CD14-positive monocyte (primary cell): Measurements from ENCODE around the gene CD276. TPM values are rescaled to one million over a fixed set of nuclear protein-coding genes. Genes with fewer than 3 reads are reported as not detected.

Source experiments
- DNase-seq, 3 donors: peaks; one replicate each; pipeline ENCODE4 v3.0.0-alpha.2; 2011 to 2022
- H2AFZ ChIP-seq: 2 replicates; pipeline ENCODE4 v1.6.0; 2012; ENCODE audit warnings: mild to moderate bottlenecking, low read depth, low read length, inconsistent platforms; ENCODE audit not compliant: insufficient read depth, poor library complexity, severe bottlenecking
- H3K27ac ChIP-seq, 2 donors: 1 replicate in 1 of 2; 2 replicates in 1 of 2; pipeline ENCODE4 v1.5.1; 2012 to 2013; ENCODE audit warnings: low read length in 2 of 2, control low read depth in 1 of 2, inconsistent platforms in 1 of 2, low read depth in 1 of 2, mild to moderate bottlenecking in 1 of 2
- H3K27me3 ChIP-seq, 2 donors: one replicate each; pipeline versions ENCODE4 v1.6.0 to v1.6.1; 2011 to 2013; ENCODE audit warnings: low read length in 2 of 2; ENCODE audit not compliant: control insufficient read depth in 2 of 2, insufficient read depth in 2 of 2
- H3K36me3 ChIP-seq, 2 donors: replicated peaks in 1 of 2; 1 replicate in 1 of 2; 2 replicates in 1 of 2; pipeline versions ENCODE4 v1.5.1 to v1.6.1; 2012 to 2013; ENCODE audit warnings: low read length in 2 of 2, control low read depth in 1 of 2, inconsistent platforms in 1 of 2, mild to moderate bottlenecking in 1 of 2; ENCODE audit not compliant: insufficient read depth in 2 of 2, control insufficient read depth in 1 of 2
- H3K4me1 ChIP-seq, 2 donors: 1 replicate in 1 of 2; 2 replicates in 1 of 2; pipeline versions ENCODE4 v1.5.1 to v1.6.1; 2012 to 2013; ENCODE audit warnings: low read length in 2 of 2, control low read depth in 1 of 2, inconsistent platforms in 1 of 2, mild to moderate bottlenecking in 1 of 2, moderate library complexity in 1 of 2; ENCODE audit not compliant: insufficient read depth in 2 of 2, control insufficient read depth in 1 of 2
- H3K4me2 ChIP-seq: replicated peaks from 2 replicates; pipeline ENCODE3; 2012; ENCODE audit warnings: low read length, moderate library complexity, mild to moderate bottlenecking; ENCODE audit not compliant: poor library complexity, severe bottlenecking; ENCODE audit errors: extremely low read depth
- H3K4me3 ChIP-seq, 3 experiments: fragments of 200-600 bp in 1 of 3; sonication (generic) in 1 of 3; replicated peaks in 1 of 3; 1 replicate in 2 of 3; 2 replicates in 1 of 3; pipeline ENCODE4 v1.5.1; 2011 to 2013; ENCODE audit warnings: low read length in 3 of 3, mild to moderate bottlenecking in 3 of 3, control low read depth in 2 of 3, low read depth in 2 of 3, inconsistent platforms in 1 of 3, moderate library complexity in 1 of 3
- H3K79me2 ChIP-seq: 2 replicates; pipeline ENCODE4 v1.6.0; 2012; ENCODE audit warnings: mild to moderate bottlenecking, control low read depth, inconsistent platforms, low read length, moderate library complexity; ENCODE audit not compliant: insufficient read depth
- H3K9ac ChIP-seq: 2 replicates; pipeline ENCODE4 v1.6.0; 2017; ENCODE audit warnings: low read length, mild to moderate bottlenecking; ENCODE audit not compliant: insufficient read depth, poor library complexity, severe bottlenecking
- H3K9me3 ChIP-seq, 2 donors: replicated peaks in 1 of 2; 1 replicate in 1 of 2; 2 replicates in 1 of 2; pipeline versions ENCODE4 v1.5.1 to v1.6.1; 2012 to 2013; ENCODE audit warnings: low read length in 2 of 2, control low read depth in 1 of 2; ENCODE audit not compliant: control insufficient read depth in 1 of 2, insufficient read depth in 1 of 2
- H4K20me1 ChIP-seq: 2 replicates; pipeline ENCODE4 v1.6.0; 2012; ENCODE audit warnings: mild to moderate bottlenecking, low read length, control low read depth, moderate library complexity; ENCODE audit not compliant: insufficient read depth
- H3K27ac Mint-ChIP-seq, 7 donors: one replicate each; pipeline ENCODE4 v1.8.0; 2020; ENCODE audit warnings: mild to moderate bottlenecking in 7 of 7, mixed read lengths in 7 of 7, moderate library complexity in 6 of 7, inconsistent platforms in 2 of 7
- H3K27me3 Mint-ChIP-seq, 3 donors: one replicate each; pipeline ENCODE4 v1.8.0; 2021 to 2022; ENCODE audit warnings: low read depth in 3 of 3, mild to moderate bottlenecking in 3 of 3, mixed read lengths in 3 of 3, moderate library complexity in 3 of 3, inconsistent platforms in 1 of 3
- H3K36me3 Mint-ChIP-seq, 2 donors: one replicate each; pipeline ENCODE4 v1.8.0; 2020; ENCODE audit warnings: mixed read lengths in 2 of 2, inconsistent platforms in 1 of 2, mild to moderate bottlenecking in 1 of 2
- H3K4me1 Mint-ChIP-seq: one replicate; pipeline ENCODE4 v1.8.0; 2020; ENCODE audit warnings: mild to moderate bottlenecking, mixed read lengths
- H3K4me3 Mint-ChIP-seq, 2 donors: one replicate each; pipeline ENCODE4 v1.8.0; 2020; ENCODE audit warnings: mild to moderate bottlenecking in 2 of 2, mixed read lengths in 2 of 2, moderate library complexity in 1 of 2
- H3K9me3 Mint-ChIP-seq, 7 donors: one replicate each; pipeline ENCODE4 v1.8.0; 2020 to 2022; ENCODE audit warnings: mixed read lengths in 7 of 7, mild to moderate bottlenecking in 6 of 7, moderate library complexity in 6 of 7, inconsistent platforms in 2 of 7
- WGBS: methylation state at CpG from one replicate; pipeline ENCODE4 v1.1.5; 2013; ENCODE audit warnings: missing lambda C conversion rate; ENCODE audit not compliant: insufficient coverage; 5-methylcytosine and 5-hydroxymethylcytosine counted together
- intact Hi-C, 2 donors: fragments of 100-400 bp; cut with micrococcal nuclease; formaldehyde crosslinking; loops; one replicate each; pipeline versions ENCODE4 v1.15.0 to v1.15.1; 2023
- polyA plus RNA-seq, 3 donors: library from polyadenylated mRNA; depleted of rRNA in 1 of 3; unstranded in 2 of 3; stranded (reverse) in 1 of 3; fragments of 300-500 nt in 2 of 3; fragments of >200 nt in 1 of 3; fragmentation: Illumina TruSeq in 2 of 3; gene quantifications; 1 replicate in 2 of 3; 2 replicates in 1 of 3; pipeline ENCODE4 v1.2.3, GENCODE V29; 2012 to 2021
- TF ChIP-seq, protein P1 (sequence below): fragments of 200-600 bp; IDR thresholded peaks from one replicate; pipeline ENCODE4 v1.8.0; 2022; ENCODE audit warnings: antibody characterized with exemption, mild to moderate bottlenecking

The CD276 gene
- polyA plus RNA-seq, 3 donors = 0.52 to 0.72 (median 0.64) TPM

DNA sequence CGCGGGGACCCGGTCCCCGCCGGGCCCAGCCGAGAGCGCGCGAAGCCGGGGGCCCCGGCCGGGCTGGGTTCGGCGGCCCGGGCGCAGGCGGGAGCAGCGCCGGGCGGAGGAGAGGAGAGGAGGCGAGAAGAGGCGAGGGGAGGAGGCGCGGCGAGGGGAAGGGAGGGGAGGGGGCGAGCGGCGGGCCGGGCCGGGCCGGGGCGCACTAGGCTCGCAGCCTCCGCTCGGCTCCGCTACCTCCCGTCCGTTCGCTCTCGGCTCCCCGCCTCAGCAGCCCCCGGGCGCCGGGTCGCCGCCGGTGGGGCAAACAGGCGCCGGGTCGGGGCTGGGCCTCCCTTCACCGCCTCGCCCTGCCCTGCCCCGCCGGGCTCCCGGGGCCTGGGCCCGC, 68.6 kb downstream of the CD276 start:
- no peak overlapping the region for H3K4me2 ChIP-seq
- no peaks in the 10 kb centered on the region for H3K79me2 ChIP-seq
- Mint-ChIP-seq H3K36me3 (peaks cover 0 to 2% of the 10 kb centered on the region in 2 donors), H3K27me3 (peaks cover 55 to 81% (median 61%) of the 10 kb centered on the region in 3 donors), H3K27ac (no peak overlapping the region), H3K4me1 (peaks cover 2% of the 10 kb centered on the region), H3K4me3 (no peak overlapping the region), H3K9me3 (peaks cover 0 to 6% (median 2%) of the 10 kb centered on the region in 7 donors)
- H3K27me3 ChIP-seq = peaks cover 39 to 62% of the 10 kb centered on the region in 2 donors
- H3K4me1 ChIP-seq = no peaks in the 10 kb centered on the region
- no peaks in the 10 kb centered on the region for H3K9me3 ChIP-seq
- no peak for DNase-seq
- intact Hi-C loops = no loop called here
- no peak overlapping the region for H2AFZ ChIP-seq
- no peak overlapping the region for H3K27ac ChIP-seq
- TF ChIP-seq, protein P1, sequence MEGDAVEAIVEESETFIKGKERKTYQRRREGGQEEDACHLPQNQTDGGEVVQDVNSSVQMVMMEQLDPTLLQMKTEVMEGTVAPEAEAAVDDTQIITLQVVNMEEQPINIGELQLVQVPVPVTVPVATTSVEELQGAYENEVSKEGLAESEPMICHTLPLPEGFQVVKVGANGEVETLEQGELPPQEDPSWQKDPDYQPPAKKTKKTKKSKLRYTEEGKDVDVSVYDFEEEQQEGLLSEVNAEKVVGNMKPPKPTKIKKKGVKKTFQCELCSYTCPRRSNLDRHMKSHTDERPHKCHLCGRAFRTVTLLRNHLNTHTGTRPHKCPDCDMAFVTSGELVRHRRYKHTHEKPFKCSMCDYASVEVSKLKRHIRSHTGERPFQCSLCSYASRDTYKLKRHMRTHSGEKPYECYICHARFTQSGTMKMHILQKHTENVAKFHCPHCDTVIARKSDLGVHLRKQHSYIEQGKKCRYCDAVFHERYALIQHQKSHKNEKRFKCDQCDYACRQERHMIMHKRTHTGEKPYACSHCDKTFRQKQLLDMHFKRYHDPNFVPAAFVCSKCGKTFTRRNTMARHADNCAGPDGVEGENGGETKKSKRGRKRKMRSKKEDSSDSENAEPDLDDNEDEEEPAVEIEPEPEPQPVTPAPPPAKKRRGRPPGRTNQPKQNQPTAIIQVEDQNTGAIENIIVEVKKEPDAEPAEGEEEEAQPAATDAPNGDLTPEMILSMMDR = no peak
- no peaks in the 10 kb centered on the region for H4K20me1 ChIP-seq
- WGBS = under 1% methylated on average over 41 of the region's 56 CpGs
- H3K9ac ChIP-seq = no peak overlapping the region
- H3K4me3 ChIP-seq = no peak overlapping the region
- H3K36me3 ChIP-seq = no peaks in the 10 kb centered on the region

DNA sequence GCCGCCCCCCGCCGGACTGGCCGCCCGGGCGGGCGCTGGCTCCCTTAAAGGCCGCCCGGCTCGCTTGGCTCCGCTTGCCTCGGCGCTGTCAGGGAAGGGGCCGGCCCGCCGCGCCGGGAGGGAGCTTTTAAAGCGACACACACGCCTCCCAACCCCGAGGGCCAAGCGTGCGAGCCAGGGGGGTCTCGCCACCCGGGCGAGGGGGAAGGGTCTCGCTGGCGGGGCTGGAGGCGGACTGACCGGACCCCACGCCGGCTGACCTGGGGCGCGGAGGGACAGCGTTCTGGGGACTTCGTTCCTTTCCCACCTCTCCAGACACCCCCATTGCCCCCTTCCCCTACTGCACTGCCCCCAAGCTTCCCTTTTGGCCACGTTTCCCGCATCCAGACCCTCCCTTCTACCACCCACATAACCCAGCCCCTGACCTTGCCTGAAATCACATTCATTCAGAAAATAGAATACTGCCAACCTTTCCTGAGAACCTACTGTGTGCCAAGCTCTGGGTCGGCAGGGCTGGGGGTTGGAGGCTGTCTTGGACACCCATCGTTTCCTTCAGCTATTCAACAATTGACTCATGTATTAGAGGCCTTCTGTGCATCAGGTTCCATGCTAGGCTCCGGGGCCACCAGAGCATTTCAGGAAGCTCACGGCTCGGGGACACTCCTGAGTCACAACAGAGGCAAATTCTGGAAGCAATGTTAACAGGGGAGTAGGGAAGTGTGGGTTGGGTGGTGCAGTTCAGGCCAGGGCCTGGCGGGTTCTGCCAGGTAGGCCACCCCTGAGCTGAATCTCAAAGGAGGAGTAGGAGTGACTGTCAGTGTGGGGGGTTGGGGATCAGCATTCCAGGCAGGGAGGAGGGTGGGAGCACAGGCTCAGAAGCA, 69.3 kb downstream of the CD276 start, which contains the start of gene INSYN1:
Gene INSYN1 (minus strand): TSS at position 102 of the 881 bp plus-strand sequence. CDS start 2,221 bp downstream, outside the sequence.
- DNase-seq = no peak
- H3K4me3 ChIP-seq = no peak within 1 kb of the TSS
- no peaks in the 10 kb centered on the region for H3K9me3 ChIP-seq
- peaks cover 2% of the 10 kb centered on the region for H3K4me1 Mint-ChIP-seq
- no peak within 1 kb of the TSS for H3K4me2 ChIP-seq
- H3K9me3 Mint-ChIP-seq = peaks cover 0 to 6% (median 2%) of the 10 kb centered on the region in 7 donors
- peak within 1 kb of the TSS in 1 of 2 donors; percentile 81 for H3K4me3 Mint-ChIP-seq
- H3K36me3 Mint-ChIP-seq = peaks cover 0 to 2% of the 10 kb centered on the region in 2 donors
- no peak within 1 kb of the TSS for H2AFZ ChIP-seq
- no peaks in the 10 kb centered on the region for H4K20me1 ChIP-seq
- H3K36me3 ChIP-seq = no peaks in the 10 kb centered on the region
- peaks cover 54 to 77% (median 59%) of the 10 kb centered on the region in 3 donors for H3K27me3 Mint-ChIP-seq
- H3K4me1 ChIP-seq = no peaks in the 10 kb centered on the region
- 14% methylated on average over 43 of the region's 44 CpGs for WGBS
- intact Hi-C loops = no loop called here
- H3K9ac ChIP-seq = no peak within 1 kb of the TSS
- peaks cover 39 to 62% of the 10 kb centered on the region in 2 donors for H3K27me3 ChIP-seq
- TF ChIP-seq, protein P1 = no peak
- H3K27ac ChIP-seq = no peak within 1 kb of the TSS
- no peaks in the 10 kb centered on the region for H3K79me2 ChIP-seq
- no peak within 1 kb of the TSS for H3K27ac Mint-ChIP-seq
